Chondrocyte (in vitro differentiated cells): ENCODE results near the gene GIGYF1. TPM values are rescaled to one million over a fixed set of nuclear protein-coding genes. Genes with fewer than 3 reads are reported as not detected.
A peak's percentile ranks its signal among the peaks of the same experiment; 100 is the strongest.

Experiments
- DNase-seq: peaks from one replicate; pipeline ENCODE4 v3.0.0; 2021; ENCODE audit warnings: mixed read lengths, low spot score
- H3K27ac Mint-ChIP-seq: one replicate; pipeline ENCODE4 v1.8.0; 2021; ENCODE audit warnings: mild to moderate bottlenecking, moderate library complexity, mixed read lengths; ENCODE audit not compliant: unreplicated experiment
- H3K27me3 Mint-ChIP-seq: 2 replicates; pipeline ENCODE4 v1.8.0; 2021; ENCODE audit warnings: low read depth, mixed read lengths
- H3K36me3 Mint-ChIP-seq: 2 replicates; pipeline ENCODE4 v1.8.0; 2021; ENCODE audit warnings: low read depth, mixed read lengths
- H3K4me1 Mint-ChIP-seq: 2 replicates; pipeline ENCODE4 v1.8.0; 2021; ENCODE audit warnings: low read depth, mild to moderate bottlenecking, mixed read lengths
- H3K4me3 Mint-ChIP-seq: one replicate; pipeline ENCODE4 v1.8.0; 2021; ENCODE audit warnings: mild to moderate bottlenecking, moderate library complexity, mixed read lengths; ENCODE audit not compliant: unreplicated experiment
- H3K9me3 Mint-ChIP-seq: 2 replicates; pipeline ENCODE4 v1.8.0; 2021; ENCODE audit warnings: low read depth, mixed read lengths
- total RNA-seq: library from RNA; stranded (reverse); gene quantifications from 3 replicates; pipeline ENCODE4 v1.2.1, GENCODE V29; 2021
- TF ChIP-seq, protein P1 (sequence below): fragments of 200-600 bp; sonication (generic); IDR thresholded peaks from 2 replicates; pipeline ENCODE4 v1.5.0; 2021; ENCODE audit warnings: antibody characterized with exemption, mild to moderate bottlenecking, moderate library complexity

Gene GIGYF1
- total RNA-seq, 1 donor from 2014 or later: 32.8 TPM

DNA sequence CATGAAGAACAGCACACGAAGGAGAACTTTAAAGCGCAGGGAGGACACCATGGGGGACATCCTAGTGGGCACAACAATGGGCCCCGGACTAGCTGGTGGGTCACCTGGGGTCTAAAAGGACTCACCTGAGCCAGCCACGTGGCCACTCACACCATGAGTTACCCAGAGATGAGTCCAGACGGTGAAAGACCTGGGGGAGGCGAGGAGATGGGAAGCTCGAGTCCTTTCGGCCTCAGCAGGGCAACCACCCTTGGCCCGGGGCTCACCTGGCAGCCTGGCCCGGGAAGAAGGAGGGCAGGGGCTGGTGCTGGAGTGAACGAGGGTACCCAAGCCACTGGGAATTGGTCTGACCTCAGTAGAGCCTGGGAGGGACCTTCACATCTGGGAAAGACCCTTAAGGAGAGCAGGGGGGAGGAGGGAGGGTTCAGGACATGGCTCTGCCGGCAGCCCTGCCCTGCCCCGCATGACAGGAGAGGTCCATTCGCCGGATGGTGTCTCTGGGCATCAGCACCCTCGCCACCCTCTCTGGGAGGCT, 5.7 kb downstream of the GIGYF1 start:
- peaks cover 6% of the 10 kb centered on the region for H3K36me3 Mint-ChIP-seq
- TF ChIP-seq, protein P1, sequence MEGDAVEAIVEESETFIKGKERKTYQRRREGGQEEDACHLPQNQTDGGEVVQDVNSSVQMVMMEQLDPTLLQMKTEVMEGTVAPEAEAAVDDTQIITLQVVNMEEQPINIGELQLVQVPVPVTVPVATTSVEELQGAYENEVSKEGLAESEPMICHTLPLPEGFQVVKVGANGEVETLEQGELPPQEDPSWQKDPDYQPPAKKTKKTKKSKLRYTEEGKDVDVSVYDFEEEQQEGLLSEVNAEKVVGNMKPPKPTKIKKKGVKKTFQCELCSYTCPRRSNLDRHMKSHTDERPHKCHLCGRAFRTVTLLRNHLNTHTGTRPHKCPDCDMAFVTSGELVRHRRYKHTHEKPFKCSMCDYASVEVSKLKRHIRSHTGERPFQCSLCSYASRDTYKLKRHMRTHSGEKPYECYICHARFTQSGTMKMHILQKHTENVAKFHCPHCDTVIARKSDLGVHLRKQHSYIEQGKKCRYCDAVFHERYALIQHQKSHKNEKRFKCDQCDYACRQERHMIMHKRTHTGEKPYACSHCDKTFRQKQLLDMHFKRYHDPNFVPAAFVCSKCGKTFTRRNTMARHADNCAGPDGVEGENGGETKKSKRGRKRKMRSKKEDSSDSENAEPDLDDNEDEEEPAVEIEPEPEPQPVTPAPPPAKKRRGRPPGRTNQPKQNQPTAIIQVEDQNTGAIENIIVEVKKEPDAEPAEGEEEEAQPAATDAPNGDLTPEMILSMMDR: no peak
- no peak for DNase-seq
- H3K9me3 Mint-ChIP-seq: no peaks in the 10 kb centered on the region
- H3K4me3 Mint-ChIP-seq: no peak overlapping the region
- no peaks in the 10 kb centered on the region for H3K27me3 Mint-ChIP-seq
- H3K27ac Mint-ChIP-seq: peak overlapping the region; percentile 8
- peaks cover 19% of the 10 kb centered on the region for H3K4me1 Mint-ChIP-seq

DNA sequence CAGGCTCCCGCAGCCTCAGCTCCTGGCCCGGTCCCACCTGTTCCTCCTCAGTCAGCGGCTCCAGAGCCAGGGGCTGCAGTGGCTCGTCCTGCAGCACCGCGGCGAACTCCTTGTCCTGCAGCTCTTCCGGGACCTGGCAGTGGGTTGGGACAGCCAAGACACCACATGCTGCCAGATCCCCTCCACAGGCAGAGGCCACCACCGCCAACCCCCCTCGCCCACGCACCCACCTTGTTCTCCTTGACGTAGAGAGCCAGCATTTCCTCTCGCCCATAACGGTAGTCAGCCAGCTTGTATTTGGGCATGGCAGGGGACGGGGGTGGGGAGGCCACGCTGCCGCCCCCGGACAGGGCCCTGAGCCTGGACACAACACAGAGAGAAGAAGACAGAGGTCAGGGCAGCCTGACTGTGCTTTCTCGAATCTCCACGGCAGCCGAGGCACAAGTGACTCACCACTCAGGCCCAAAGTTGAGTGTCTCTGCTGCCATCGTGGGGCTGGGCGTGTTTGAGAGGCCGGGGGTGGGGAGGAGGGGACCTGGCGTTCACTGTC, 6.2 kb downstream of the GIGYF1 start:
- Mint-ChIP-seq H3K27me3 (no peaks in the 10 kb centered on the region), H3K4me3 (no peak overlapping the region), H3K27ac (no peak overlapping the region), H3K4me1 (peaks cover 14% of the 10 kb centered on the region), H3K36me3 (peaks cover 8% of the 10 kb centered on the region), H3K9me3 (no peaks in the 10 kb centered on the region)
- TF ChIP-seq, protein P1: no peak
- no peak for DNase-seq

DNA sequence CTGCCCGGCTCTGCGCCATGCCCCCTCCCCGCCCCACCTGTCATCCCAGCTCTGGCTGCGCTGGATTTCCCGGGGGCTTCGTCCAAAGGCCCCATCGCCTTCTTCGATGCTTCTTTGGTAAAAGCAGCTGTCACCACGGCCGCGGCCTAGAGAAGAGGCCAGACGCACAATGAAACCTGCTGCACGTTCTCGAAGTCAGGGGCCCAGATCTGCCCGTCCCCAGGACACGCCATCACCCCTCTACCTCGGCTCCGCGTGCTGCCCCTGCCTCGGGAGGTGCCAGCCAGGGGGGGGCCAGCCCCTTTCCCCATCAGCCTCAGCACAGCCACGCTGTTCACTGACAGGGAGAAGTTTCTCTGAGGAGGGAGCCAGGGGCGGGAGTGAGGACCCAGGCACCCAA, 6.8 kb downstream of the GIGYF1 start:
- Mint-ChIP-seq H3K27ac (no peak overlapping the region), H3K4me1 (peaks cover 8% of the 10 kb centered on the region), H3K36me3 (peaks cover 8% of the 10 kb centered on the region), H3K27me3 (no peaks in the 10 kb centered on the region), H3K9me3 (no peaks in the 10 kb centered on the region), H3K4me3 (no peak overlapping the region)
- TF ChIP-seq, protein P1: no peak
- DNase-seq: no peak

DNA sequence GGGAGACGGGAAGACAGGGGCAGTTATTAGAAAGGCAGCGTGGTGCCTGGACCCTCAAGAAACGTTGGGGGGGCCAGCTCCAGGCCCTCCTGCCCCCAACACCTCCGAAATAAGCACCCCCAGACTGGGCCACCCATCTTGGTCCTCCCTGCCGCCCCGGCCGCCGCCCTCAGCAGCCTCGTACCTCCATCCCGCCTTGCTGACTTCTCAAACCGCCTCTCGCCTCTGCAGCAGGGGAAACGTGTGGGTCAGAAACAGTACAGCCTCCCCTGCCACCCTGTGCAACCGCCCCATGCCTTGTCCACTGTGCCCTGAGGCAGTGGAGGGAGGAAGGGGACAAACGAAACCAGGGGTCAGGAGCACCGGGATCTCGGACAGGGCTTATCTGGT, 7.2 kb downstream of the GIGYF1 start:
- DNase-seq: no peak
- H3K27ac Mint-ChIP-seq: no peak overlapping the region
- H3K9me3 Mint-ChIP-seq: no peaks in the 10 kb centered on the region
- H3K4me3 Mint-ChIP-seq: no peak overlapping the region
- TF ChIP-seq, protein P1: no peak
- H3K4me1 Mint-ChIP-seq: peaks cover 4% of the 10 kb centered on the region
- H3K36me3 Mint-ChIP-seq: peaks cover 8% of the 10 kb centered on the region
- H3K27me3 Mint-ChIP-seq: no peaks in the 10 kb centered on the region

DNA sequence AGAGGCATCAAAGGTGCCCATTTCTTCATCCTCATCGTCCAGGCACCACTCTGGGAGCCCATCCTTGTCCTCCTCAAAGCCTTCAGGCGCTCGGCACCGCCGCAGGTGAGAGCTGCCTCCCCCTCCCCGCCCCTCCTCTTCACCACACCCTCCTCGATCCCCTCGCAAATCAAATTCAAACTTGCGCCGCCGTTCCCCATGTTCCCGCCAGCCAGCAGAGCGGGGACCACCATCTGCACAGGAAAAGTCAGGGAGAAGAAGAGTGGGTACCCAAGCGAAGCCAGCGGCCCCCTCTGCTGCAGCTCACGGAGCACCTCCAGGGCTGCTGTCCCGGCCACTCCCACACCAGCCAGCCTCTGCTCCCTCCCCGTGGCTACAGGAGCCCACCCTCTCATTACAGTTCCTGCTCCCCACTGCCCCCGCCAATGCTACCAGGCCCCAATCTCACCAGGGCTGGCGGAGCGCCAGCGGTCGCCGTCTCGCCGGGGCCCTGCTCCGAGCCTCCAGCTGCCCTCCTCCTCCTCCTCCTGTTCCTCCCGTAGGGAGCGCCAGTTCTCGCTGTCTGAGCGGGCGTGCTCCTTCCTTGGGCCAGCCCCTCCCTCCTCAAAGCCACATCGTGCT, 7.7 kb downstream of the GIGYF1 start:
- H3K4me3 Mint-ChIP-seq: no peak overlapping the region
- TF ChIP-seq, protein P1: no peak
- H3K4me1 Mint-ChIP-seq: no peaks in the 10 kb centered on the region
- no peak for DNase-seq
- no peak overlapping the region for H3K27ac Mint-ChIP-seq
- peaks cover 8% of the 10 kb centered on the region for H3K36me3 Mint-ChIP-seq
- no peaks in the 10 kb centered on the region for H3K9me3 Mint-ChIP-seq
- no peaks in the 10 kb centered on the region for H3K27me3 Mint-ChIP-seq
